MM.1S (cell line): ENCODE data around the gene ZNRF1.
A peak's percentile ranks its signal among the peaks of the same experiment; 100 is the strongest.

ENCODE experiments used
- DNase-seq: peaks from one replicate; pipeline ENCODE4 v3.0.0-alpha.2; 2015
- H2AFZ ChIP-seq: fragments of 300-600 bp; sonication (generic); 2 replicates; pipeline ENCODE4 v1.6.0; 2016; ENCODE audit warnings: antibody characterized with exemption, low read length
- H3F3A ChIP-seq: fragments of 300-600 bp; sonication (generic); 2 replicates; pipeline ENCODE4 v1.6.1; 2016; ENCODE audit warnings: mild to moderate bottlenecking, antibody characterized with exemption, low read length, moderate library complexity, mixed read lengths; ENCODE audit not compliant: insufficient read depth
- H3K27ac ChIP-seq: fragments of 300-600 bp; sonication (generic); 2 replicates; pipeline ENCODE4 v1.5.1; 2016; ENCODE audit warnings: mild to moderate bottlenecking, low read length
- H3K27me3 ChIP-seq: fragments of 300-600 bp; sonication (generic); replicated peaks from 2 replicates; pipeline ENCODE4 v1.6.0; 2016; ENCODE audit warnings: low read length; ENCODE audit not compliant: insufficient read depth
- H3K36me3 ChIP-seq: fragments of 300-600 bp; sonication (generic); replicated peaks from 2 replicates; pipeline ENCODE4 v1.6.1; 2016; ENCODE audit warnings: mild to moderate bottlenecking, low read length, mixed read lengths; ENCODE audit not compliant: insufficient read depth
- H3K4me1 ChIP-seq: fragments of 300-600 bp; sonication (generic); 2 replicates; pipeline ENCODE4 v1.6.1; 2016; ENCODE audit warnings: low read length, mixed read lengths
- H3K4me2 ChIP-seq: fragments of 300-600 bp; sonication (generic); 2 replicates; pipeline ENCODE4 v1.6.0; 2016; ENCODE audit warnings: low read depth, low read length
- H3K4me3 ChIP-seq: fragments of 300-600 bp; sonication (generic); 2 replicates; pipeline ENCODE4 v1.5.1; 2016; ENCODE audit warnings: low read length, mixed read lengths
- H3K79me2 ChIP-seq: fragments of 300-600 bp; sonication (generic); 2 replicates; pipeline ENCODE4 v1.6.1; 2016; ENCODE audit warnings: mixed run types, low read length, mixed read lengths
- H3K9ac ChIP-seq: fragments of 300-600 bp; sonication (generic); 2 replicates; pipeline ENCODE4 v1.6.1; 2016; ENCODE audit warnings: low read length, mixed read lengths
- H3K9me2 ChIP-seq: fragments of 300-600 bp; sonication (generic); replicated peaks from 2 replicates; pipeline ENCODE4 v1.6.1; 2016; ENCODE audit warnings: mild to moderate bottlenecking, low read length, mixed read lengths; ENCODE audit not compliant: insufficient read depth
- H3K9me3 ChIP-seq: fragments of 300-600 bp; sonication (generic); replicated peaks from 2 replicates; pipeline ENCODE4 v1.6.1; 2016; ENCODE audit warnings: mild to moderate bottlenecking, low read length, mixed read lengths; ENCODE audit not compliant: insufficient read depth
- H4K20me1 ChIP-seq: fragments of 300-600 bp; sonication (generic); 2 replicates; pipeline ENCODE4 v1.6.1; 2016; ENCODE audit warnings: mild to moderate bottlenecking, low read length, moderate library complexity, mixed read lengths; ENCODE audit not compliant: insufficient read depth
- EZH2 ChIP-seq: fragments of 300-600 bp; sonication (generic); optimal IDR thresholded peaks from 2 replicates; pipeline ENCODE3; 2017; ENCODE audit warnings: low read depth, mild to moderate bottlenecking, antibody characterized with exemption, low read length, mixed read lengths
- EZH2phosphoT487 ChIP-seq: fragments of 300-600 bp; sonication (generic); IDR thresholded peaks from 2 replicates; pipeline ENCODE4 v1.6.1; 2018; ENCODE audit warnings: antibody characterized with exemption, low read length
- TF ChIP-seq, protein P1 (sequence below): fragments of 300-600 bp; sonication (generic); IDR thresholded peaks from 2 replicates; pipeline ENCODE4 v1.5.1; 2016; ENCODE audit warnings: antibody characterized with exemption, low read length, mixed read lengths

ZNRF1 gene

DNA sequence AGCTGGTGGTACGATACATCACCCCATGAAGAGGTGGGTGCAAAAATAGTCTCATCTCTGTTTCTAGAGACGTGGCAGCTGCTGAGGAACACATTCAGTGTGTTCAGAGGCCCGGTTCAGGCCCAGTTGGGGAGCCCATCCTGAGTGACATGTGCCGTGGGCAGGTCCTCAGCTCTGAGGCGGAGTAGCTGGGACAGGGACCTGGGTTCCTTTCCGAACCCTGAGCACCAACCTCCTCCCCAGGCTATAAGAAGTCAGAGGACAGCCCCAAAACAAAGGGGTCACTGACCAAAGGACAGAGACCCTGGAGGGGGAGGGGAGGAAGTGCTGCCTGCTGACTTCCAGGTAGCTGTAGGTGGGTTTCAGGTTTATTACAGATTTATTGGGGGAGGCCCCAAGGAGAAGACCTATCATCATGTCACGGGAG, 112.7 kb downstream of the ZNRF1 start:
- DNase-seq, result no peak
- no peaks in the 10 kb centered on the region for H3K27me3 ChIP-seq
- no peaks in the 10 kb centered on the region for H3K9me3 ChIP-seq
- peak overlapping the region; percentile 34; the same call in 1 of the 2 replicates for H3K4me2 ChIP-seq
- TF ChIP-seq, protein P1, sequence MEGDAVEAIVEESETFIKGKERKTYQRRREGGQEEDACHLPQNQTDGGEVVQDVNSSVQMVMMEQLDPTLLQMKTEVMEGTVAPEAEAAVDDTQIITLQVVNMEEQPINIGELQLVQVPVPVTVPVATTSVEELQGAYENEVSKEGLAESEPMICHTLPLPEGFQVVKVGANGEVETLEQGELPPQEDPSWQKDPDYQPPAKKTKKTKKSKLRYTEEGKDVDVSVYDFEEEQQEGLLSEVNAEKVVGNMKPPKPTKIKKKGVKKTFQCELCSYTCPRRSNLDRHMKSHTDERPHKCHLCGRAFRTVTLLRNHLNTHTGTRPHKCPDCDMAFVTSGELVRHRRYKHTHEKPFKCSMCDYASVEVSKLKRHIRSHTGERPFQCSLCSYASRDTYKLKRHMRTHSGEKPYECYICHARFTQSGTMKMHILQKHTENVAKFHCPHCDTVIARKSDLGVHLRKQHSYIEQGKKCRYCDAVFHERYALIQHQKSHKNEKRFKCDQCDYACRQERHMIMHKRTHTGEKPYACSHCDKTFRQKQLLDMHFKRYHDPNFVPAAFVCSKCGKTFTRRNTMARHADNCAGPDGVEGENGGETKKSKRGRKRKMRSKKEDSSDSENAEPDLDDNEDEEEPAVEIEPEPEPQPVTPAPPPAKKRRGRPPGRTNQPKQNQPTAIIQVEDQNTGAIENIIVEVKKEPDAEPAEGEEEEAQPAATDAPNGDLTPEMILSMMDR, result no peak
- no peak for TF ChIP-seq EZH2phosphoT487
- no peak for TF ChIP-seq EZH2
- H4K20me1 ChIP-seq, result no peaks in the 10 kb centered on the region
- no peak overlapping the region for H3K4me3 ChIP-seq
- H3F3A ChIP-seq, result no peaks in the 10 kb centered on the region
- H3K79me2 ChIP-seq, result no peaks in the 10 kb centered on the region
- no peak overlapping the region for H3K9ac ChIP-seq
- no peaks in the 10 kb centered on the region for H3K4me1 ChIP-seq
- no peaks in the 10 kb centered on the region for H3K9me2 ChIP-seq
- peak overlapping the region; percentile 45; the same call in 1 of the 2 replicates for H2AFZ ChIP-seq
- no peaks in the 10 kb centered on the region for H3K36me3 ChIP-seq
- no peak overlapping the region for H3K27ac ChIP-seq

DNA sequence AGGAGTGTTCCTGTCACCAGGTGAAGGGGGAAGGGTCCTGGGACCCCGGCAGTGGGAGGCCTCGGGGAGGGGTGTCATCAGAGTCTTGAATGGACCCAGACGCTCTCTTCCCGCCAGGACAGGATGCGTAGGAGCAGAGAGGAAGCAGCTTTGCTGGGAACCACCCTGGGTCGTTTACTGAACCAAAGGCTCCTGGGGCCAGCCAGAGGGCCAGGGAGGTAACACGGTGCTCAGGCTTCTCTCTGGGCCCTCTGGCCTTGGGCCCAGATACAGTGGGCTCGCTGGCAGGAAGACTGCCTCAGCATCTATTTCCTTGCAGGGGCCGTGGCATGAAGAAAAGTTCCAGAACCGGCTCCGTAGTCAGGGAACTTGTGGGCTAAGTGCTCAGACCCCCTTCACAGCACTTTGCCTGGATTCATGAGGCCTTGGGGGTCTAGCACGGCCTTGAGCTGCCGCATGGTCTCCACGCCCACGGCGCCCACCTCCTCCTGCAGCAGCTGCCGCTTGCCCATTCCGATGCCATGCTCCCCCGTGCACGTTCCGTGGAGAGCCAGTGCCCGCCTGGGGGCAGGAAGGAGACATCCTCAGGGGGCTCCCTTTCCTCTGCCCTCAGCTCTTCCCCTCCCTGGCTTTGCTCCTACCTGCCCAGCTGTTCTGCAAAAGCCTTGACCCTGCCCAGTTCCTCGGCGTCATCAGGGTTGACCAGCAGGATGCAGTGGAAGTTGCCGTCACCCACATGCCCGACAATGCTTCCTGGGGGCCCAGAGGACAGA, 113.3 kb downstream of the ZNRF1 start:
- Histone ChIP-seq H3K9me2 (no peaks in the 10 kb centered on the region), H3K36me3 (no peaks in the 10 kb centered on the region), H3K9ac (no peak overlapping the region), H3K27me3 (no peaks in the 10 kb centered on the region), H3K9me3 (no peaks in the 10 kb centered on the region), H3K4me1 (no peaks in the 10 kb centered on the region), H3K79me2 (no peaks in the 10 kb centered on the region), H2AFZ (no peak overlapping the region), H3F3A (no peaks in the 10 kb centered on the region), H3K27ac (no peak overlapping the region), H3K4me2 (no peak overlapping the region), H4K20me1 (no peaks in the 10 kb centered on the region), H3K4me3 (no peak overlapping the region)
- no peak for DNase-seq
- TF ChIP-seq, protein P1, result no peak
- TF ChIP-seq EZH2 (no peak), EZH2phosphoT487 (no peak)

DNA sequence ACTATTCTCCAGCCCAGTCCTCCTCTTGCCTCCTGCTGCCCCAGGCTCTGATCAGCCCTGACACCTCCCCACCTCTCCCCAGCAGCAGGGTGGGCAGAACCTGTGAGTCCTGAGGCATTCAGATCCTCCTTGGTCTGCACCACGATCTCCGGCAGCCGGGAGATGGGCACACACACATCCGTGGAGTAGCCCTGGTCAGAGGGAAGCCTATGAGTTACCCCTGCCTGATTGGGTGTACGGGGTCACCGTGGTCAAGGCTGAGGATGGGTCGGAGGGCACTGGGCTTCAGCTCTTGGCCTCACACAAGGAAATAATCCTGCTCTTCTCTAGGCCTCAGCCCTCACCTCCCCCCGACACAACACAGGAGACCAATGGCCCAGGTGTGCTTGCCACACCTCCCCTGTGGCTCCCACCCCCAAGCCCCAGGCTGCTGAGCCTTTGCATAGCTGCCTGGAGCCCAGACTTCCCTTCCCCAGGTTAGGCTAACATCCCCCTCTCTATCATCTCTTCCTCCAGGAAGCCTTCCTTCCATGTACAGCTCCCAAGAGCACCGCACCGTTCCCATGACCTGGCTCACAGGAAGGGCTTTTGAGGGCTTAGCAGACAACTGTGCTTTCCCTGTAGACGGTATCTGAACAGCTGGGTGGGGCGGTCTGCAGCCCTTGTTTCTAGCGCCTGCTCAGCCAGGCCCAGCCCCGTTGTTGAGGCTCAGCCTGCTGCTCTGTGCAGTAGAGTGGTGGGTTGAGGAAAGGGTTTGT, 114.1 kb downstream of the ZNRF1 start:
- no peaks in the 10 kb centered on the region for H3K27me3 ChIP-seq
- no peaks in the 10 kb centered on the region for H3K9me3 ChIP-seq
- H3K4me1 ChIP-seq, result no peaks in the 10 kb centered on the region
- H4K20me1 ChIP-seq, result no peaks in the 10 kb centered on the region
- H3K9ac ChIP-seq, result no peak overlapping the region
- DNase-seq, result no peak
- TF ChIP-seq EZH2 (no peak), EZH2phosphoT487 (no peak)
- TF ChIP-seq, protein P1, result no peak
- H3K79me2 ChIP-seq, result no peaks in the 10 kb centered on the region
- no peaks in the 10 kb centered on the region for H3K9me2 ChIP-seq
- no peak overlapping the region for H3K4me3 ChIP-seq
- no peak overlapping the region for H3K27ac ChIP-seq
- no peaks in the 10 kb centered on the region for H3K36me3 ChIP-seq
- no peak overlapping the region for H3K4me2 ChIP-seq
- no peak overlapping the region for H2AFZ ChIP-seq
- no peaks in the 10 kb centered on the region for H3F3A ChIP-seq
